Hematopoietic multipotent progenitor cell treated with erythropoietin and hydrocortisone succinate and interleukin-3 and kit ligand, for 6 days (in vitro differentiated cells): ENCODE results near the gene FAM161B.
"Not testable (repeated sequence)": the region's sequence is repeated elsewhere in the genome, so short reads cannot be mapped to it uniquely, and the experiment has no call there.

Source experiments
- DNase-seq: peaks from one replicate; pipeline ENCODE4 v3.0.0-alpha.2; 2015

FAM161B gene

GRCh38 chr14:73943083-73943482 lies 6.8 kb downstream of the FAM161B start:
- peak; percentile 45 for DNase-seq

- no peak for DNase-seq
Measured at GRCh38 chr14:73942180-73942579, 7.7 kb downstream of the FAM161B start.

GRCh38 chr14:73937012-73937411 lies 12.9 kb downstream of the FAM161B start:
- no peak for DNase-seq

GRCh38 chr14:73936548-73936947 lies 13.3 kb downstream of the FAM161B start:
- DNase-seq: no peak

GRCh38 chr14:73935666-73936065 lies 14.2 kb downstream of the FAM161B start:
- peak; percentile 54 for DNase-seq

GRCh38 chr14:73924337-73924736 lies 25.6 kb downstream of the FAM161B start:
- no peak for DNase-seq

GRCh38 chr14:73919457-73919856 lies 30.4 kb downstream of the FAM161B start:
- DNase-seq: not testable (repeated sequence)

DNA sequence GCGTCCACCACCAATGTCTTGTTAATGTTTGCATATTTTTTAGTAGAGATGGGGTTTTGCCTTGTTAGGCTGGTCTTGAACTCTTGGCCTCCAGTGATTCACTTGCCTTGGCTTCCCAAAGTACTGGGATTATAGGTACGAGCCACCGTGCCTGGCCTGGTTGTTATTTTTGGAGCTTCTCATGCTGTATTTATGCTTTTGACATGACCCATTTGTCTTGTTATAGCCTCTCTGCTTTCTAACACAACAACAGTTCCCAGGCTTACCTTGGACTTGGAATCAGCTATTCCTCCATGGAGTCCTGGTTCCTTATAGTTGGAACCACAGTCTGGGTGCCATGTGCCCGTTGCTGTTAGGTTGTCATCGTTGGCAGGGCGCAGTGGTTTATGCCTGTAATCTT lies 33.6 kb downstream of the FAM161B start:
- DNase-seq: no peak

- DNase-seq: no peak
Measured at GRCh38 chr14:73913256-73913655, 36.6 kb downstream of the FAM161B start.

DNA sequence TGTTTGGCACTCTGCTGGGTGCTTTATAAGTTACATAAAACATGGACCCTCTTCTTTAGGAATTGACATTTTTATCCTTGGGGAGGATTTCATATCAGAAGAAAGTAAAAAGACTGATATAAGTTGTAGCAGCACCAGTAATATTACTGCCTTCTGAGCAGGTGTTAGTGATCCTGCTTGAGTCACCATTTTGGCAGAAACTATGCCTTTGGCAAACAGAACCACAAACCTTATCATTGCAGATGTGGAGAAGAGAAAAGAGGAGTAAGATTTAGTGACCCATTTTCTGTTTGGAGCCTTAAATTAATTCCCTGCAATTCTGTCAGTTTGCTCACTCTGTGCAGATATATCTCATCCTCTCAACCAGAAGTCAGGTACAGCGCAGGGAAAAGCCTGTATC lies 40.2 kb downstream of the FAM161B start:
- DNase-seq: no peak

- no peak for DNase-seq
Measured at GRCh38 chr14:73903028-73903427, 46.9 kb downstream of the FAM161B start.

DNA sequence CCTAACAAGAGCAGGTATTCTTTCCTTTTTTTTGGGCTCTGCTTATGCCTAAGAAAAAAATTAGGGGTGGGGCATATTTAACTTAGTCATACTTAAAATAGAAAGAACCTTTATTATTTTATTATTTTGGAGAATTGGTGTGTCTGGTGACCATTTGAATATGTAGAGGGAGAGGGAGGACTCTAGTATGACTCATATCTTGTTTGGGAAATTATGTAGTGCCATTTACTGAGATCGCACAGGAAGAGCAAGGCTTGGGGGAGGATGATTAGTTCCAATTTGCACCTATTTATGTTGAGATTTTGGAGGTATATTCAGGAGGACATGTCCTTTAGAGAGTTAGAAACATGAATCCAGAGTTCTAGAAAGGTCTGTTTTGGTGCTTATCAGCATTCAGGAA lies 53.4 kb downstream of the FAM161B start:
- DNase-seq: no peak

DNA sequence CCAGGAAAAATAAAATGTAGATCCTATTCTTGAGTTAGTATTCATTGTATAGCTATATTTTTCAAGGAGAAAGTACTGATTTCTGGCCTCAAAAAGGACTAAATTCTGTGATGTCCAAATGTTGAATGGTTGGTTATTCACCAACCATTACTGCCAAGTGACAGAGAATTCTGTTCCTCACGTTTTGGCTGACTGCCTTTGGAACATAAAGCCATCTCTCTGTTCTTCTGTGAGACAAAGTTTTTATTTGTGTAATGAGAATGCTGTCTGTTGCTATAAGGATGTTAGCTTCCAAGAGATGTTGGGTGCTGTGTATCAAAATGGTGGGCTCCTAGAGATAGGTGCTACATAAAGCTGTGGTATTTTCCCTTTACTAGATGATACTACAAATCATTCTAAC lies 54.0 kb downstream of the FAM161B start:
- DNase-seq: no peak

DNA sequence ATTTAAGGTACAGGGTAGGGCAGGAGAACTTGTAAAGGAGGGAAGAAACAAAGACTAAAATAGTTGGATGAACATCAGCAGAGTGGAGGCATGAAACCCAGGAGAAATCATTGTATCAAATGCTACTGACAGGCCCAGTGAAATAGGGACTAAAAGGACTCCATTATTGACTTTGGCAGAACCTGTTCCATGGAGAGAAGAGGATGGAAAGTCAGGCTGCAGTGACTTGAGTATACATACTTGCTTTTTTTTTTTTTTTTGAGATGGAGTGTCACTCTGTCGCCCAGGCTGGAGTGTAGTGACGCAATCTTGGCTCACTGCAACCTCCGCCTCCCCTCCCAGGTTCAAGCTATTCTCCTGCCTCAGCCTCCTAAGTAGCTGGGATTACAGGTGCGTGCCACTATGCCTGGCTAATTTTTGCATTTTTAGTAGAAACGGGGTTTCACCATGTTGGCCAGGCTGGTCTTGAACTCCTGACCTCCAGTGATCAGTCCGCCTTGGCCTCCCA lies 55.7 kb downstream of the FAM161B start:
- DNase-seq: not testable (repeated sequence)

GRCh38 chr14:73889376-73889775 lies 60.5 kb downstream of the FAM161B start:
- no peak for DNase-seq

DNA sequence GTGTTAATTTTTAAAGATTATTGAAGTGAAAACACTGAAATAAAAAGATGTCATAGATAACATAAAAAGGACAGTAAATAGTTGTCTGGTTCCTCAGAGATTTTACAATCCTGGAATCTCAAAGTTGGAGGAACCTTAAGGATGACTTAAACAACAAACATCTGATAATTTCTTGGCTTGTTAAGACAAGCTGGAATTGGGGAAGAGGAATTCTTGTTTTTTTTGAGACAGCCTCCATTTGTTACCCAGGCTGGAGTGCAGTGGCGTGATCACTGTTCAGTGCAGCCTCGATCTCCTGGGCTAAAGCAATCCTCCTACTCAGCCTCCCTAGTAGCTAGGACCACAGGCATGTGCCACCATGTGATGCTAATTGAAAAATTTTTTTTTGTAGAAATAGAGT lies 60.9 kb downstream of the FAM161B start:
- DNase-seq: no peak

GRCh38 chr14:73888460-73888725 lies 61.5 kb downstream of the FAM161B start:
- no peak for DNase-seq

- DNase-seq: no peak
Measured at GRCh38 chr14:73887694-73888459, 62.0 kb downstream of the FAM161B start.

- peak; percentile 39 for DNase-seq
Measured at GRCh38 chr14:73887318-73887616, 62.6 kb downstream of the FAM161B start.

GRCh38 chr14:73886449-73887317 lies 63.2 kb downstream of the FAM161B start, which contains the start of gene ZNF410:
Gene ZNF410, plus strand, starts transcription at chr14:73886859. Its CDS starts 5,317 bp downstream, at chr14:73892176.
- peak; percentile 97 for DNase-seq

DNA sequence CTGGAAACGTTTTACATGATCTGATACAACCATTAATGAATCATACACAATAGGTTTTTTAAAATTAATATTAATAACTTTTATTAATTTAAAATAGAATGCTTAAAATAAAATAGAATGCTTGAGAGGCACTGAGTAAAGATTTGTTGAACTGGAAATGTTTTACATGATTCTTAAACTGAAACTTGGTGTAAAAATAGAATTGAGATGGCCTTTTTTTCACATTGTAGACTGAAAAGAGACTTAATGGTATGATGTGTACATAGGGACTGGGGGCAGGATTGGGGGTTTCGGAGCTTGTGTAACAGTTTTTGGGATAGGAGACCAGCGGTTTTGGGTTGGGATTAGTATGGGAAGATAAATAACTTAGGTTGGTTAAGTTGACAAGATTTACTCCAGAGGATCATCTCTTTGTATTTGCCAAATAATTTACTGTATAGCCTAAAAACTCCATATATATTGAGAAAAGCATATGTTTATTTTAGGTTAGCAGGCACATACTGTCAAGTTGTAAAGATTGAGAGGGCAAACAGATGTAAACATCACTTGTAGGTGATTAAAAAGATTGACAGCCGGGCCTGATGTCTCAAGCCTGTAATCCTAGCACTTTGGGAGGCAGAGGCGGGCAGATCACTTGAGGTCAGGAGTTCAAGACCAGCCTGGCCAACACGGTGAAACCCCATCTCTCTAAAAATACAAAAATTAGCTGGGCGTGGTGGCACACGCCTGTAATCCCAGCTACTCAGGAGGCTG lies 65.3 kb downstream of the FAM161B start:
- DNase-seq: no peak
